MM.1S (cell line): ENCODE results near the gene GSN.

Source experiments
- CTCF ChIP-seq: fragments of 300-600 bp; sonication (generic); IDR thresholded peaks from 2 replicates; pipeline ENCODE4 v1.5.1; 2016; ENCODE audit warnings: antibody characterized with exemption, low read length, mixed read lengths
- EZH2phosphoT487 ChIP-seq: fragments of 300-600 bp; sonication (generic); IDR thresholded peaks from 2 replicates; pipeline ENCODE4 v1.6.1; 2018; ENCODE audit warnings: antibody characterized with exemption, low read length

- TF ChIP-seq CTCF (no peak), EZH2phosphoT487 (no peak)
Measured at GRCh38 chr9:121360601-121361374, 92.8 kb downstream of the GSN start.
